ENCODE data around the gene MIDN.
A peak's percentile ranks its signal among the peaks of the same experiment; 100 is the strongest.
"Not testable (repeated sequence)": the region's sequence is repeated elsewhere in the genome, so short reads cannot be mapped to it uniquely, and the experiment has no call there.

MIDN gene

DNA sequence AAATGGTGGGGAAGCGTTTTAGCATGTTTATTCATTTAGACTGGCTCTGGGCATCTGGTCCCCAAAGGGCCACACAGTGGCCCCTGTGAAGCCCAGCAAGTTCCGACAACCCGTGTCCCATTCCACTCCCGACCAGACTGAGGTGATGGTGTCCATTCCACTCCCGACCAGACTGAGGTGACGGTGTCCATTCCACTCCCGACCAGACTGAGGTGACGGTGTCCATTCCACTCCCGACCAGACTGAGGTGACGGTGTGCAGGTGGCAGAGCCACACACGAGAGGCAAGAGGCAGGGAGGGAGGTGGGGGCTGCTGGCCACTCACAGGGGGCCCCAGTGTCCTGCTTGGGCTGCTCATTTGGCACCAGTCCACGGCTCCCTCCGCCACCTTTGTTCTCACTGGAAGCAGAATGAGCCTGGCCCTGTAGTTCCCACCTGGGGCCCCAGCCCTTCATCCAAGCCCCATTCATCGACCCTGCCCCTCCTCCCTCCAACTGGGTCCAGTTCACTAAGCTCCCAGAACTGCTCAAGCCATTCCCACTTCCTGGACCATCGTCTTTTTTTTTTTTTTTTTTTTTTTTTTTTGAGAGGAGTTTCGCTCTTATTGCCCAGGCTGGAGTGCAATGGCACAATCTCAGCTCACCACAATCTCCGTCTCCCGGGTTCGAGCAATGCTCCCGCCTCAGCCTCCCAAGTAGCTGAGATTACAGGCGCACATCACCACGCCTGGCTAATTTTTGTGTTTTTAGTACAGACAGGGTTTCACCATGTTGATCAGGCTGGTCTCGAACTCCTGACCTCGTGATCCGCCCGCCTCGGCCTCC is 1.9 kb upstream of the MIDN start:
- DNase-seq (ENCODE audit: low read depth in 2 of 2), result not testable (repeated sequence)

DNA sequence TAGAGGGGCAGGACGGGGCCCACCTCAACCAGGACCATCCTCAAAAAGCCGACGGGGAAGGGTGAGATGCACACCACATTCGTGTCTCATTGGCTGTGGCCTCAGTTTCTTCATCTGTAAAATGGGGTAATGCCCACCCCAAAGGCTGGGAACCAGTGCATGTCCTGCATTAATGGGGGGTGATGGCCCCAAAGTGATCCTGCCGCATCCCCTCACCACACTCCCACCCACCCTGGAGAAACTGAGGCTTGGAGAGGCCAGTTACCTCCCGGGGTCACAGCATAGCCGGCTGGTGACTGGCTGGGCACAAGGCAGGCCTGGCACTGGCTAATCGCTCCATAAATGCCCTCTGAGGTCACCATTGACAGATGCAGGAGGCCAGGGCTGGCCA is 640 bp upstream of the MIDN start:
- DNase-seq (ENCODE audit: low read depth in 2 of 2), result no peak

DNA sequence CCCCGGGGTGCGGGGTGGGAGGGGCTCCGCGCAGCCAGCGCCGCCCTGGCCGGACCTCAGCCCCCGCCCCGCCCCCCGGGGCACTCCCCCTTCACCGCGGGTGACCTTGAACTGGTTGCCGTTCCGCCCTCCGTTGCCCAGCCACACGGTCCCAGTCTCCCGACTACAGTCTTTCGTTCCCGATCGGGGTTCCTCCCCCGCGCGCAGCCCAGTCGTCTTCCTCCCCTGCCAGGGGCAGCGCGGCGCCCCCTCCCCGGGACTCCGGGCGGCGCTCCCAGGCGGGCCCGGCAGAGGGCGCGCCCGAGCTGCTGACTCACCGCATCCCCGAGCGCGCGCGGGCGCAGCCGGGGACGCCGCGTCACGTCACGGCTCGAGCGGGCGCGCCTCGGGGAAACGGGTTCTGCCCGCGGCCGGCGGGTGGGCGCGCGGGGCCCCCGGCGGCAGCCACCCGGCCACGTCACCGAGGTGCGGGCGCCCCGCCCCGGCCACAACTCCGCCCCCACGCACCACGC is 459 bp downstream of the MIDN start:
- DNase-seq (ENCODE audit: low read depth in 2 of 2), result peak; percentile 62 to 74

DNA sequence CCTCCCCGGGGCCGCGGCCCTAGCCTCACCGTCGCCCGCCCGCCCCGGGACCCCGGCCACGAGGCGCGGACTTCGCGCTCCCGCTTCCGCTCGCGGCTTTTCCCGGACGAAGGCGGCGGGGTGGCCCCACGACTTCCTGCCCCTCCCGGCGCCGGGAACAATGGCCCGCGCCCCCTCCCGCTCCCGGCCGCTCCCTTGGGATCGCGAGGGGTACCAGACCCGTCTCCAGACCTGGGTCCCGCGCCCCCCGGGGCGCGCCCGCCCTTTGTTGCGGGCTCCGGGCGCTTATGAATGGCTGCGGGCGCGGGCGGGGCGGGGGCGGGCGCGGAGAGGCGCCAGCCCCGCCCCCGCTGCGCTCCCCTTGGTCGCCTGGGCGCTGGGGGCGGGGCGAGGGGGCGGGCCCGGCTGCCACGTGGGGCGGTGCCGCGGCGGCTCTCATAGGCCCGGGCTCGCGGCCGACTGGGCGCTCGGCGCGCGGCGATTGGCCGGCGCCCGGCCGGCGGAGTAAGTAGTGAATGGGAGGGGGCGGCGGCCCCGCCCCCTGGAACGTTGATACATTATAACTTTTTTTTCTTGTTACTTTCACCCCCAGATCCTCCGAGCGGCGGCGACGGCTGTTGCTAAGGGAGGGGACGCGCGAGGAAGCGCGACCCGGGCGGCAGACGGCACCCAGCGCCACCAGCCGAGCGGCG is 1.1 kb downstream of the MIDN start:
- peak; percentile 89 to 96 for DNase-seq (ENCODE audit: low read depth in 2 of 2)

DNA sequence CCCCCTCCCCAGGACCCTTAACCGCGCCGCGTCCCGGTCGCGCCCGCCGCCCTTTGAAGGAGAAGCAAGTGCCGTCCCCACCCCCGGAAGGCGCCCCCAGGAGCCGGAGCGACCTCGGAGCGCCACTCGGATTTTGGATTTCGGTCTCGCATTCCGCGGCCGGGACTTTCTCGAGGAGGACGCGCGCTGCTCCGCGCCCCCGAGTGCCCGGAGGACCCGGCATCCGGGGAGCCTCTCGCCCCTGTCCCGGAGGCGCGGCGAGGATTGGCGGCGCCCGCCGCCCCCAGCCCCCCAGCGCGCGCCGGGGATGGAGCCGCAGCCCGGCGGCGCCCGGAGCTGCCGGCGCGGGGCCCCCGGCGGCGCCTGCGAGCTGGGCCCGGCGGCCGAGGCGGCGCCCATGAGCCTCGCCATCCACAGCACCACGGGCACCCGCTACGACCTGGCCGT is 1.6 kb downstream of the MIDN start:
- no peak for DNase-seq (ENCODE audit: low read depth in 2 of 2)

DNA sequence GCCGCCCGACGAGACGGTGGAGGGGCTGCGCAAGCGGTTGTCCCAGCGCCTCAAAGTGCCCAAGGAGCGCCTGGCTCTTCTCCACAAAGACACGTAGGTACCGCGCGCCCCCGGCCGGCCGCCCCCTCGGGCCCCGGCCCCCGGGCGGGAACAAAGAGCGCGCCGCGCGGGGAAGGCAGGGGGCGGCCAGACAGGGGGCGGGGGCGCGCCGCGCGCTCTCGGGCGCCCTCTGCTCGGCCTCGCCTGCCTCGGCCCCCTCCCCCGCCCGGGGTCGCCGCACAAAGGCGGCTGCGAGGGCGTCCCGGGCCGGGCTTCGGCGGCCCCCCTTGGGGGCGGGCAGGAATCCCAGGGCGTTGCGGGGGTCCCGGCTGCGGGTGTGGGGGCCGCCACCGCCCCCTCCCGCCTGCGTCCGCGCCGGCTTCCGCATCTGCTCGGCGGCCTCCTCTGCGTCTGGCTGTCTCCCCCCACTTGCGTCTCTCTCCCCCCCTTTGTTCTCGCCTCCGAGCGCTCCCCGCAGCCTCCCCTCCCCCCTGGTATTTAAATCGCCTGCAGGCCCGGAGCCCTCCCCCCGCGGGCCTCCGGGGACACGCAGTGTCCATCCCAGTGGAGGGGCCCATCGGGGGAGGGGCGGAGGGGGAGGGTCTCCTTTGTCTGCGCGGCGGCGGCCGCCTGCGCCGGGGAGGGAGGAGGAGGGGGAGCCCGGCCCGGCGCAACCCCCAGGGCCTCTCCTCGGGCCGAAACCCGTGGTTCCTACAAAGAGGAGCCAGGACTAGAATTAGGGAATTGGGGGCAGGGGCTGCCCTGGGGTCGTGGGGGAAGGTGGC is 2.3 kb downstream of the MIDN start:
- DNase-seq (ENCODE audit: low read depth in 2 of 2), result no peak

DNA sequence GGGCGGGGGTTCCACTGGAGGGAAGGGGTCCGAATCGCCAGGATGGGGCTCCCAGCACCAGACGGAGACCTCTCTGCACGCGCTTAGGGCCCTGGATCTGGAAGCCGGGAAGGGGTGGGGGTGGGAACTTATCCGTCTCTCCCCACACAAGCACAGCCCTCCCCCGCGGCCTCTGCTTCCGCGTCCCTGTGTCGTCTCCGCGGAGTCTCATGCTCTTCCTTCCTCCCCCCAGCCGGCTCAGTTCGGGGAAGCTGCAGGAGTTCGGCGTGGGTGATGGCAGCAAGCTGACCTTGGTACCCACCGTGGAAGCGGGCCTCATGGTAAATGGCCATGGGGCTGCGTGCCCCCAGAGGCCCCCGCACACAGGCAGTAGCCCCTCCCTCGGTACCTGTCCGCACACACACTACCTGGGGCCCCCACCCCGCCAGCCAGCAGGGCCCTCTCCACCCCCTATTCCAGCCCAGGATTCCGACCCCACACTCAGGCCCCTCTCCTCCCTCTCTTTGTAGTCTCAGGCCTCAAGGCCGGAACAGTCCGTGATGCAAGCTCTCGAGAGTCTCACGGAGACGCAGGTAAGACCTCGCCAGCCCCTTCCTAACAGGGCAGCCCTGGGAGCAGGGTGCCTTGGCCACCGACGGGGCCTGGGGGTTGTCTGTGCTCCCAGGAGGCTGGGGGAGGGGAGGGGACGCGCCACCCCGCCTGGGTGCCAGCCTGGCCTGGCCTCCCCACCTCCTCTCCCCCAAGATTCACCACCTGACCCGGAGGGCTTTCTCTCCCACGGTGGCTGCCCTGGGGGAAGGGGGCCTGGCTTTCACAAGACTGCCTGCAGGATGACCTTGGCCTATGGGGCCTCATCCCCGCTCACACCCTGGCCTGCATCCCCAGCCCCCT is 3.2 kb downstream of the MIDN start:
- no peak for DNase-seq (ENCODE audit: low read depth in 2 of 2)

DNA sequence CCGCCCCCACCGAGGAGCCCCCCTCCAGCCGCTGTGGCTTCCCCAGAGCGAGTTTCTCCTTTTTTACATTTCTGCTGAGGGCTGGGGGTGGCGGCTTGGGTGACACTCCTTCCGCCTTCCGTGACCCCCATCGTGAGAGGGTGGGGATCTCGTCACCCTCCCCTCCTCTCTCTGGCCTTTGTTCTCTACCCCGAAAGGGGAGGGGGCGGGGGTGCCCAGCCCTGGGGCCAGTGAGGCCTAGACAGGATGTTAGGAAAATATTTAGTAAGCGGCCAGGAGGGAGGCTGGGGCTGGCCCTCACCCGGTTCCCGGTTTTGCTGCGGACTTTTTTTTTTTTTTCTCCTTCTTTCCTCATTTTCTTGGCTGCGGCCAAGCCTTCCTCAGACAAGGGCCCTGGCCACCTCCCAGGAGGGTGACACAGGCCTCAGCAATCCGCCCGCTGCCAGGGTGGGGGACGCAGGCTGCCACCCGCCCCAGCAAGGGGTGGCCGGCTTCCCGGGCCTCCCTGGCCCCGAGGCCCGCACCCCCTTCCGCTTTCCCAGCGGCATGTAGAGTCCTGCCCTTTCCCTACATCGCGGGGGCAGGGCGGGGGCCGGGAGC is 3.9 kb downstream of the MIDN start:
- DNase-seq (ENCODE audit: low read depth in 2 of 2), result no peak

DNA sequence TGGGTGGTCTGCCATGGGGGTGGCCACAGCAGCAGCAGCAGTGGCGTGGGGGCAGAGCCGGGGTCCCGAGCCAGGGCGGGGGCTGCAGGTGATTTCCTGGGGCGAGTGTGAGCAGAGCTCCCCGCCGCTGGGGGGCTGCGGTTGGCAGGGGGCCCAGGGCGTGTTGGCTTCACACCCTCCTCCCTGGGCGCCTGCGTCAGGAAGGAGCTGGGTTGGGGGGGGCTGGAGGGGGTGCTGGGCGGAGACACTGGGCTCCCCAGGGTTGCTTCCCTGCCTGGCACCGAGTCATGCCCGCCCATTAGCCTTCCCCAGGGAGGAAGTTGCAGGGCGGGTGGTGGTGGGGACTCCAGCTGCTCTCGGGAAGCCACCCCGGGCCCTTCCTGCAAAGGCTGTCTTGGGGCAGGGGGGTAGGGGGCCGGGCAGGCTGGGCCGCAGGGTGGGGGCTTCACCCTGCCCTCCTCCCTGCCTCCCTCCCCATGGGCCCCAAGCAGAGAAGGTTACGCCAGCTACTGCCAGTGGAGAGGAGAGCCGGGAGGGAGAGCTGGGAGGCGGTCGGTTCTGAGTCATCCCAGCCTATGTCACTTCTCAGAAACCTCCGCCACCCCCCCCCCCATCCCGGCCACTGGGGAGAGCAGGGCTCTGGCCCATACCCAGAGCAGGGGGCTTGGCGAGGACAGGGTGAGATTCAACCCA is 4.6 kb downstream of the MIDN start:
- DNase-seq (ENCODE audit: low read depth in 2 of 2), result no peak

DNA sequence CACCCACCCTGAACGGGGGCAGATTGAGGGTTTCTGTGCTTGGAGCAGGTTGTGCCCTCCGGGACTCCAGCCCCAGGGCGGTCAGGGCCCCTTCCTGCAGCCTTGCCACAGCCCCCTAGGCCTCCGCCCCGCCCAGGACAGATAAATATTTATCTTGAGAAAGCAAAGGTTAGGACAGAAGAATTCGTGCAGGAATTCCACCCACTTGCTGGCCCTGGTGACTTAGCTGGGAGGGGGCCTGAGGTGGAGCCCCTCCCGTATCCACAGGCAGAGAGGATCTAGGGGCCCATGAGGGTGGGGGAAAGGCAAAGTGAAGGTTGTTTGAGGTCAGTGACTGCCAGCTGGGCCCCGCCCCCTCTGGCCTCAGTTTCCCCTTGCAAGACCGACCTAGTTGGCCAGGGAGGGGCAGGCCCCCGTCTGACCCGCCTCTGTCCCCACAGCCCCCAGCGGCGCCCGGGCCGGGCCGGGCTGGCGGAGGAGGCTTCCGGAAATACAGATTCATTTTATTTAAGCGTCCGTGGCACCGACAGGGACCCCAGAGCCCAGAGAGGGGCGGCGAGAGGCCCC is 5.2 kb downstream of the MIDN start:
- no peak for DNase-seq (ENCODE audit: low read depth in 2 of 2)

DNA sequence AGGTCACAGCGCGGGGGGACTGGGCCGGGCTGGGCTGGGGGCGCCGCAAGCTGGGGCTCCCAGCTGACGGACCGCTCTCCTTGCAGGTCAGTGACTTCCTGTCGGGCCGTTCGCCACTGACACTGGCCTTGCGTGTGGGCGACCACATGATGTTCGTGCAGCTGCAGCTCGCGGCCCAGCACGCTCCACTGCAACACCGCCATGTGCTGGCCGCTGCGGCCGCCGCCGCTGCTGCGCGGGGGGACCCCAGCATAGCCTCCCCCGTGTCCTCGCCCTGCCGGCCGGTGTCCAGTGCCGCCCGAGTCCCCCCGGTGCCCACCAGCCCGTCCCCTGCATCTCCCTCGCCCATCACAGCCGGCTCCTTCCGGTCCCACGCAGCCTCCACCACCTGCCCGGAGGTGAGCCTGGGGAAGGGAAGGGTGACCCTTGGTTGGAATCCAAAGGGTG is 5.7 kb downstream of the MIDN start:
- no peak for DNase-seq (ENCODE audit: low read depth in 2 of 2)

DNA sequence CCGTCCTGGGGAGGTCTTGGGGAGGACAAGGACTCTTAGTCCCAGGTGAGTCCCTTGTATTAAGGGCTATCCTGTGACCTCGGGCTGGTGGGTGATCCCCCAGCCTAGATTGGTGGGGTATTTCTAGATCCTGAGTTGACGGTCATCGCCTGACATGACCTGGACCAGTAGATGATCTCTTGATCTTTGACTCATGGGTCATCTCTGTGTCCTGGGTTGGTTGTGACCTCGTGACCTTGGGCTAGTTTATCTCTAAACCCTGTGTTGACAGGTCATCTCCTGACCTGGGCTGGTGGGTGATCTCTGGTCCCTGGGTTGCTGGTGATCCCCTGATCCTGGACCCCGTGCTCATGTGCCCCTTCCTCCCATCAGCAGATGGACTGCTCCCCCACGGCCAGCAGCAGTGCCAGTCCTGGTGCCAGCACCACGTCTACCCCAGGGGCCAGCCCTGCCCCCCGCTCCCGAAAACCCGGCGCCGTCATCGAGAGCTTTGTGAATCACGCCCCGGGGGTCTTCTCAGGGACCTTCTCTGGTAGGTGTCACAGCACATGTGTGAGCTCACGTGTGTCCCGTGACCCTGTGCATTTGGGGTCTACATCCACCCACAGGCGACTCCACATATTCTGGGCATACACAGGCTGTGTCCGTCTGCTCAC is 6.3 kb downstream of the MIDN start:
- no peak for DNase-seq (ENCODE audit: low read depth in 2 of 2)

DNA sequence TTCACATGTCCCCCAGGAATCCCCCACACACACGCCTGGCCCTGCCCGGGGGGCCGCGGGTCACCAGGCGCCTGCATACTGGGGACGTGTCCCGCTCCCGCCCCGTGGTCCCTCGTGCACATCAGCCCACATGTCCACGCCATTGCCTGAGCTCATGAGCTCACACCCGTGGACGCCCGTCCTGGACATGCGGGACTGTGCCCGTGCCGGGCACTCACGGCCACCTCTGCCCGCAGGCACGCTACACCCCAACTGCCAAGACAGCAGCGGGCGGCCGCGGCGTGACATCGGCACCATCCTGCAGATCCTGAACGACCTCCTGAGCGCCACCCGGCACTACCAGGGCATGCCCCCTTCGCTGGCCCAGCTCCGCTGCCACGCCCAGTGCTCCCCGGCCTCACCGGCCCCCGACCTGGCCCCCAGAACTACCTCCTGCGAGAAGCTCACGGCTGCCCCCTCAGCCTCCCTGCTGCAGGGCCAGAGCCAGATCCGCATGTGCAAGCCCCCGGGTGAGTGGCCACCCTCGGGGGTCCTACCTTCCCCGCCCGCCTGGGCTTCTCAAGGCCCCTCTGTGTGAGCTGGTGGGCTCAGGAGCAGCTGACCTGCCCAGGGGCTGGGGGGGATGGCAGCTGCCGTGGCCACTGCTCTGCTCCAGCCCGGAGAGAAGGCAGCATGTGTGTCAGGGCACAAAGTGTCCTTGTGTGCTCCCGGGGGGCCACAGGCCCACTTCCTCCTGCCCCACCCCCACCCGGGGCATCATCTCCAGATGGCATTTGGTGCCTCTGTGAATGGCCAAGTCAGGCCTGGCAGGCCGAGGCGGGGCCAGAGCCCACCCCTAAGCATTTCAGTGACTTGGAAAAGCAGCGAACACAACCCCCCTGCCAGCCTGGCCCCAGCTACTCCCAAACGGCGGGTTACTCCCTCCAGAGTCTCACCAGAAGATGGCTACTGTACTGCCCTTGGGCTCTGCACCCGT is 7.1 kb downstream of the MIDN start:
- DNase-seq (ENCODE audit: low read depth in 2 of 2), result no peak

DNA sequence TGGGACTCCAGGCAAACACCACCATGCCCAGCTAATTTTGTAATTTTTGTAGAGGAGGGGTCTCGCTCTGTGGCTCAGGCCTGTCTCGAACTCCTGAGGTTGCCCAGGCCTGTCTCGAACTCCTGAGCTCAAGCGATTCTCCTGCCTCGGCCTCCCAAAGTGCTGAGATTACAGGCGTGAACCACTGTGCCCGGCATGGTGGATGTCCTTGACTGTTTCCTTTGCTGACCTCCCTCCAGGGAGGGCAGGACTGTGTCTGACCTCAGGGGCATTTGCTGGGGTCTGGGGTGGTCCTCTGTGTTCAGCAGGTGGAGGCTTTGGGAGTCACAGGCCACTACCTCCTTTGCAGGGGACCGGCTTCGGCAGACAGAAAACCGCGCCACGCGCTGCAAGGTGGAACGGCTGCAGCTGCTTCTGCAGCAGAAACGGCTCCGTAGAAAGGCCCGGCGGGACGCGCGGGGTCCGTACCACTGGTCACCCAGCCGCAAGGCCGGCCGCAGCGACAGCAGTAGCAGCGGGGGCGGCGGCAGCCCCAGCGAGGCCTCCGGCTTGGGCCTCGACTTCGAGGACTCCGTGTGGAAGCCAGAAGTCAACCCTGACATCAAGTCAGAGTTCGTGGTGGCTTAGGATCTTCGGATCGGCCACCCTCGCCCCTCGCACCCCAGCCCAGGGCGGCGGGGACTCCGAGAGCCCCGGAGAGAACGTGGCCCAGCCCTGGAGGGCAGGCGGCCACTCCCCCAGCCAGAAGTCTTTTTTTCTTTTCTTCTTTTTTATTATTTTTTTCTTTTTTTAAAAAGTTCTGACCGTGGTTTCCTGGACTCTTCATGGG is 8.5 kb downstream of the MIDN start:
- no peak for DNase-seq (ENCODE audit: low read depth in 2 of 2)

DNA sequence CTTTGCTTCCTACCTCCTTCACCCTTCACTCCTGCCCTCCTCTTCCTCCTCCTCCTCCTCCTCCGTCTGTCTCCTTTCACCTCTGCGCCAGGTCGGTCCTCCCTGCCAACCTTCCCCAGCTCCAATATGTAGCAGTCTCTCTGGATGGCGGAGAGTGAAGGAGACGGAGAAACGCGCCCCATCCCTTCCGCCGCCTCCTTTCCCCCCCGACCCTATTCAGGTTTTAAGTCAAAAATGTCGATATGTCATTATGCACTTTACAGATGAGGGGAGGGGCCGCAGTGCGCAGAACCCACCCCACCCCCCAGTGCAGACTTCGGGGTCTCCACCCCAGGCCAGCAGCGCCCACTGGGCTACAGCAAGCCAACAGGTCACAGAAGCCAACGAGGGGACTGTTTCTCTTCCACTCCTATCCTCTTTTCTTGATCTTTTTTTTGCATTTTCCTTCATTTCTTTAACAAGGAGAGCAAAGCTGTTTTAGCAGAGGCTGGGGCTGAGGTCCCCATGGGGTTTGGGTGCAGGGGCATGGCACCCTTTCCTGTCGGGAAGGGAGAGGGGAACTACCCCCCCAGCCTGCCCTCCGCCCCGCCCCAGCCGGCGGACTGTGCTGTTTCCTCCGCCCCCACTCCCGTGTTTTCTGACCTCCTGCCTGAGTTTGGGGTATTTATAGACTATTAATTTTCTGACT is 9.2 kb downstream of the MIDN start:
- no peak for DNase-seq (ENCODE audit: low read depth in 2 of 2)

DNA sequence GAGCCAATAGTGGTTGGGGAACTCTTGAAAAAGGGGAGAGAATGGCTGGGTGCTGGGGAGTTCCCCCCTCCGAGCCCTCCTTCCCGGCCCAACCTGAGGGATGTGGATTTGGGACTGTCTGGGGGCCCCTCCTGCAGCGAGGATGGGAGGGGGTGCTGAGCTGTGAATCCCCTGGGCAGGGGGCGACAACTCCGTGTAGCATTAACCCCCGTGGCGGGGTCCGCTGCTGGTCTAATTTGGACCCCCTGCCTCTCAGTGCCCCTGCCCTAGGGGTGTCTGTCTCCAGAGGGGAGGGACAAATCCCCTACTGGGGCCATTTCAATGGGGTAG is 9.7 kb downstream of the MIDN start:
- DNase-seq (ENCODE audit: low read depth in 2 of 2), result no peak

Measured in stimulated activated CD4-positive, alpha-beta T cell treated with anti-CD3 and anti-CD28 coated beads, Interleukin-1b, Interleukin-23, amount 100 ng/mL, for 1 hour (primary cell).